SK-N-SH (cell line): ENCODE results near the gene TMEM212.

Source experiments
- POLR2AphosphoS5 ChIP-seq: IDR thresholded peaks from 2 replicates; pipeline ENCODE4 v1.6.1; 2012; ENCODE audit warnings: low read depth, low read length
- REST ChIP-seq: IDR thresholded peaks from 2 replicates; pipeline ENCODE4 v1.6.1; 2012; ENCODE audit warnings: mild to moderate bottlenecking, low read depth, low read length, moderate library complexity
- SIN3A ChIP-seq: IDR thresholded peaks from 2 replicates; pipeline ENCODE4 v1.6.1; 2012; ENCODE audit warnings: low read depth, mild to moderate bottlenecking, low read length, moderate library complexity, borderline replicate concordance

DNA sequence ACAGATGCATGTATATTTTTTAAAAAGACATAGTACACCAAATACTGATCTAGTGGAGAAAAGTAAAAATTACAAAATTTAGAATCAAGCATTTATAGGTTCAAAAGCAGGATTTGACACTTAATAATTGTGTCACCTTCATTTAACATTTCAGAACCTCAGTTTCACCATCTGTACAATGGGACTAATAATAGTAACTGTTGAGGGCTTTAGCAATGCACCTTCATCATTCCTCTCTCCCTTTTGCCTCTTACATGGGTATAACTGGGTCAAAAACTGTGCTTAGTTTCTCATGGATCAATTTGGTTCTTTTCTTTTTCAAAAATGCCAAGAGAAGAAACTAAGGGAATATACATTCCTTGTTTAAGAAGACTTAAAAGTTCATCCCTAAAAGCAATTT, 5.5 kb upstream of the TMEM212 start:
- no peak for TF ChIP-seq POLR2AphosphoS5
- no peak for TF ChIP-seq REST
- TF ChIP-seq SIN3A = no peak
